DMS53 (cell line): ENCODE results near the gene DNAJB6.

ENCODE experiments used
- DNase-seq: peaks from one replicate; lab custom pipeline; 2025; lab: John Stamatoyannopoulos, UW

The DNAJB6 gene

DNA sequence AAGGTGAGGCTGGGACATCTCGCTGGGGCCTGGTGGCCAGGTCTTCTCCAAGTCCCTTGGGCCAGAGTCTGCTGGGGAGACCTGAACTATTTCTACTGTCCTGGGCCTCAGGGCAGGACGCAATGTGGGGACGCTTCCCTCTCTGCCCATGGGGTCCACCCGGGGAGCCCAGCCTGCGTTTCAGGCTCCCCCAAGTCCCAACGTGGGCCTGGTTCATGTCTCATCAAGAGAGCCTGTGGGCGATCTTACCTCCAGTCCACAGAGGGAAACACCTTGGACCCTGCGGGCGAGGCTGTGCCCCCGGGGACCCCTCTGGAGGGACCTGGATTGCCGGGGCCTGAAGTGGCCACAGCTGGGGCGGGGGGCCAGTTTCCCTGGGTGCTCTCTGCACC lies 91.7 kb downstream of the DNAJB6 start:
- DNase-seq = no peak

DNA sequence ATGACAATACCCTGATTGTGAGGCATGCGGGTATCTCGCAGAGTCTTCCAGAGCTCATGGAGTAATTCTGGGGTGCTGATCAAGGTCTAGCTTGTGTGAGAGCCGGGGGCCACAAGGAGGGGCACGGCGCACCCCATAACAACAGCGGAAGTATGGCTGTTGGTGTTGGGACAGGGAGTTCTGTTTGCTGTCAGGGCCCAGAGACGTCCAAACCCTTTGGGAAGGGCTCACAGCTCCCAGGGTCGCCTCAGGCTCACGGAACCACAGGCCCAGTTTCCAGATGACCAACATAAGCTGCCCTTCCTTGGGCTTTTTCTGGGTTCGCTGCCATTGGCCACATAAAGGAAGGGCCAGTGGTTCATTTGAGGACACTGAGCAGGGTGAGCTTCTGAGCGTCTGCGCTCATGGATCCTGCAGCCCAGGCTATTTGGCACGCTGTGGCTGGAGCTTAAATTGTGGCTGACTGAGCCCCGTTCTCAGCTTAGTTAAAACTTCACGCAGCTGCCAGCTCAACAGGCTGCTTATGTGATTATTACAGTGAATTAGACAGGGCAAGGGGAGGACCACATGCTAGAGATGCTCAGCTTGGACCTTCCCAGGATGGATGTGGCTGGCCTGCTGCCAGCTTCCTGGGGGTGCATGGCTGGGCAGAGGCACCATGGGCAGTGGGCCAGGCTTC lies 92.3 kb downstream of the DNAJB6 start:
- no peak for DNase-seq

- no peak for DNase-seq
These were observed 92.9 kb downstream of the DNAJB6 start for GRCh38 chr7:157429680-157430224.

DNA sequence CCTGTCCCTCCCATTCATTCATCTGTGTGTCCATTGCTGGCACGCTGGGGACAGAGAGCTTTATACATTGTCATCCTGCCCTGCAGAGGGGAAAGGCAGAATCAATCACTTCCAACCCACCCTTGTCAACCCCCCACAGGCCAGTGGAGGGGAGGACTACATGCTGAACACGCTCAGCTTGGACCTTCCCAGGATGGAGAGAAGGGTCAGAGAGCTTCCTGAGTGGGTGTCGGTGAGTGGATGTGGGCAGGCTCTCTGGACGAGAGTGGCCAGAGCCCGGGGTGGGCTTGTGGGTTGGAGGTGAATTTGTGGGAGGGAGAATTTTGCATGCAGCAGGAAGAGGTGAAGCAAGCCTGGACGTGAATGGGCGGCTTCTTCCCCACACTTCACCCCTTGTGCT lies 93.9 kb downstream of the DNAJB6 start:
- no peak for DNase-seq

- DNase-seq = peak; percentile 83
These were observed 94.6 kb downstream of the DNAJB6 start for GRCh38 chr7:157431173-157431950.

GRCh38 chr7:157431951-157432540 lies 95.2 kb downstream of the DNAJB6 start:
- peak; percentile 79 for DNase-seq

DNA sequence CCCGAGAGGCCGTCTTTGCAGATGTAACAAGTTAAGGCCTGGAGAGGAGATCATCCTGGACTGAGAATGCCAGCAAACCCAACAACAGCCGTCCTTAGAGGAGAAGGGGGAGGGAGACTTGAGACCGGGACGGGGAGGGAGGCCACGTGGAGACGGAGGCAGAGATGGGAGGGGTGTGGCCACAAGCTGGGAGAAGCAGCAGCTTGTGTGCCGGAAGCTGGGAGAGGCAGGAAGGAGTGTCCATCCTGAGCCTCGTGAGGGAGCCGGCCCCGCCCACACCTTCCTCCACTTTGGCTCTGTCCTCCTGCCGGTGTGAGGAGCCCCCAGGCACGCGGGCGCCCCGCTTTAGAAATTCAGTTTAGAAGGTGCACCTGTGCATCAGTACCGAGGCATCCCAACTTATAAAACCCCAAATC lies 95.7 kb downstream of the DNAJB6 start:
- peak; percentile 98 for DNase-seq

GRCh38 chr7:157432957-157433576 lies 96.3 kb downstream of the DNAJB6 start:
- DNase-seq = peak; percentile 88

DNA sequence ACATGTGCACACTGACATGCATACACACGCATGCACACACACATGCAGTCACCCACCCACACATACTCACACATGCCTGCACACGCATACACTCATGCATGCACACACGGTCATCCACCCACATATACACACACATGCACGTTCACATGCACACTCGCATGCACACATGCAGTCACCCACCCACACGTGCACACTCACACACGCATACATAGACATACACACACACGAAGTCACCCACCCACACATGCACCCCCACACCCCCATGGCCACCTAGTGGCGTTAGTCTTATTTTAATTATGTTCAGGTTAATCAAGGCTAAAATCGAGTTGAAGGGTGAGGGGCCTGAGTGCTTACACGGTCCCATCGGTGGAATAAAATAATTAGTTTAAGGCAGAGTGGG lies 96.8 kb downstream of the DNAJB6 start:
- no peak for DNase-seq

- DNase-seq = no peak
These were observed 97.4 kb downstream of the DNAJB6 start for GRCh38 chr7:157434231-157434630.

GRCh38 chr7:157434701-157435100 lies 97.9 kb downstream of the DNAJB6 start:
- no peak for DNase-seq

DNA sequence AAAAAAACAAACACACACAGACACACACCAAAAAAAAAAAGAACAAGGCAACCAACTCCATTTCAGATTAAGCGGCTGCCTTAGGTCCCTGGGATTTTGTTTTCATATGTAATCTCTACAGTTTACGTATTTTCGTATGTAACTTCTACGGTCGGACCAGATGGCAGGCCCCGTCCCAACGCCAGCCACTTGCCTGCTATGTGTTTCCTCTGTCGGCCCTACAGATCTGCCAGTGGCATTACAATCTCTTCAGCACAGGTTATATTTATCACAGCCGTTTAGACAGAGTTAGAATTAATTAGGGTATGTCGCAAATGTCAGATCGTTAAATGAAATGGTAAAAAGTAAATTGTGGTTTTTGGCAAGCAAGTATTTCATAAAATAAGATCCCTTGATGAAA lies 99.3 kb downstream of the DNAJB6 start:
- DNase-seq = no peak

DNA sequence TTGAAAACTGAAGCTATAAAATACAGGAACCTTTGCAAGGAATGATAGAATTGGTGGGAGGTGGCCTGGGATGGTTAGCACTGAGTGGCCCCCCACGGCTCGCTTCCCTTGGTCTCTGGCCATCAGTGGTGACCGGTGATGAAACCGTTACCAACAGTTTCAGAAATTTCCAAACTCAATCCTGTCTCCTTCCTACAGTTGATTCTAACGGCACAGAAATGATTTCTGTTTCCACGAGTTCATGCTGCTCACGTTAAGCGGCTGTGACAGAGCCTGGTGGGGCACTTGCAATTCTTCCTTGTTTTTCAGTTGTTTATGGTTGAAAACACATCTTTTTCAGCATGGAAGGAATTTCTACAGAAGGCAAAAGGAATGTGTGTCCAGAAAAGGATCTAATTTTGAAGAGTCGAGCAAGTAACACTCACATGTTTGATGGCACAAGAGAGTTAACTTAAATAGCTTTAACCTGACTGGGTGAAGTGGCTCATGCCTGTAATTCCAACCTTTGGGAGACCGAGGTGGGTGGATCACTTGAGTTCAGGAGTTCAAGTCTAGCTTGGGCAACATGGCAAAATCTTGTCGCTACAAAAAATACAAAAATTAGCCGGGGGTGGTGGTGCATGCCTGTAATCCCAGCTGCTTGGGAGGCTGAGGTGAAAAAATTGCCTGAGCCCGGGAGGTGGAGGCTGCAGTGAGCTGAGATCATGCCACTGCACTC lies 100.1 kb downstream of the DNAJB6 start:
- DNase-seq = no peak

DNA sequence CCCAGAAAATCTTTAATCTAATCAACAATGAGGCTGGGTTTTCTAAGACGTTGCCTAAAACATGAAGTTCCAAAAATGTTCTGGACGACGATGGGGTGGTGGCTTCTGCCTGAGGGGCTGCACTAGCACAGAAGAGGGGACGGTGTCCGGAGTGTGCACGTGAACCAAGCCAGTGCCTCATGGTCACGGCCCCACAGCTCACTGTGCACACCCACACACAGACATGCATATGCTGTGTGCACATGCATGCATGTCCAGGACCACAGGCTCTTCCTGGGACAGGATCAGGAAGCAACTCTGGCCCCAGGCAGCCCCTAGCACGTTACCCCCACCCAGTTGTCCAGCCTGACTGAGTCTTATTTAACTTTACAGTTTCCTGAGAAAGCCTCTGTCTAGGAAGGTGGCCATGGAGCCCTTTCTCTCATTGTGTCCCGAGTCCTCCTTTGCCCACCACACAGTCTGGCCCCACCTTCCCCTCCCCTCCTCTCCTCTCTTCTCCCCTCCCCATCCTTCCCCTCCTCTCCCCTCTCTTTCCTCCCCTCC lies 100.8 kb downstream of the DNAJB6 start:
- DNase-seq = no peak

DNA sequence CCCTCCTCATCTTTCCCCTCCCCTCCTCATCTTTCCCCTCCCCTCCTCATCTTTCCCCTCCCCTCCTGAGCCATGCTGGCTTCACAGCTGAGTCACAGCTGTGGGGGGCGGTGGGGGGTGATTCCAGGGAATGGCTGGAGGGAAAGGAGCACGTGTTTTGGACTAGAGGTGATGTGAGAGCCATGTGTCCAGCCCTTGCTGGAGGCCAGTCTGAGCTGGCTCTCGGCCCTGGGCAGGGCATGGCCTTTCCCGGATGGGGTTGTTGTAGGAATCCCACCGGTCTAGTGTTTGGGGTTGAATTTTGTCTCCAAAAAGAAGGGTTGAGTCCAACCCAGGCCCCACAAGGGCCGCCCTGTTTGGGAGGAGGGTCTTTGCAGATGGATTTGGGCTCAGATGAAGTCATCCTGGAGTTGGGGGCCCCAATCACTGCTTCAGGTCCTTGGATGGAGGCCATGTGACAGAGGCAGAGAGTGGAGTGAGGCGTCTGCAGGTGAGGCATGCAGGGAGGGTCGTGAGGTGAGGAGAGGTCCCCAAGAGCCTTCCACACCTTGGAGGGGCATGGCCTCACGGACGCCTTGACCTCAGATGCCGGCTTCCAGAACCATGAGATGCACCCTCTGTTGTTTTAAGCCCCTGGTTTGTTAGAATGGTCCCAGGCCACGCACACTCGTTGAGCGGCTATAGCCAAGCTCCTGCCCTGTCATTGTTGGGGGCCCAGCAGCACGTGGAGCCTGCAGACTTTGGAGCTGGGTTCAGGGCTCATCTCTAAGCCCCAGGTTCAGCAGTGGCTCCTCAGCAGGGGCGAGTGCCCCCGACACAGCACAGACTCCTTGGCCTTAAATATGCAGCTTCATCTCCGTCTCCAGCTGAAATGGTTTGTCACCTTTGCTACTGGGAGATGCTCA lies 101.6 kb downstream of the DNAJB6 start:
- no peak for DNase-seq

DNA sequence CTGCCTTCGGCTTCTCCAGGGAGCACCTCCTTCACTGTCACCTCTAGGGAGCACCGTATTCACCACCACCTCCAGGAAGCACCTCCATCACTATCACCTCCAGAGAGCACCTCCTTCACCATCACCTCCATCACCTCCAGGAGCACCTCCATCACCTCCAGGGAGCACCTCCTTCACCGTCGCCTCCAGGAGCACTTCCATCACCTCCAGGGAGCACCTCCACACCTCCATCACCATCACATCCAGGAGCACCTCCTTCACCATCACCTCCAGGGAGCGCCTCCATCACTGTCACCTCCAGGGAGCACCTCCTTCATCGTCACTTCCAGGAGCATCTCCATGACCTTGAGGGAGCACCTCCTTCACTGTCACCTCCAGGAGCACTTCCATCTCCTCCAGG lies 102.3 kb downstream of the DNAJB6 start:
- no peak for DNase-seq

GRCh38 chr7:157439761-157440160 lies 103.0 kb downstream of the DNAJB6 start:
- DNase-seq = no peak

- no peak for DNase-seq
These were observed 103.7 kb downstream of the DNAJB6 start for GRCh38 chr7:157440346-157441022.

DNA sequence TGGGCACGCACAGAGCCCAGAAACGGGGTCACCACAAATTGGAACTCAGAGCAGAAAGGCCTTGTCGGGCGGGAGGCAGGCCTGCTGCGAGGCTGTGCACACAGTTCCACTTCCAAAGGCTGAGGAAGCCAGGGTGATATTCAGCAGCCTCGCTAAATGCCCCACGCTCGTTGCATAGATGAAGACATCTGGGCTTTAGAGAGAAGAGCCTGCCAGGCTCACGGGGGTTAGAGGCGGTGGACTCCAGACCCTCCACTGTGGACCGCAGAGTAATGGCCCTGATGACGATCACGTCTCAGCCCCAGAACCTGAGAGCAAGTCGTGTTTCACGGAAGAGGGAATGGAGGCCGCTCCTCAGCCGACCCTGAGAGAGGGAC lies 104.2 kb downstream of the DNAJB6 start:
- DNase-seq = no peak

DNA sequence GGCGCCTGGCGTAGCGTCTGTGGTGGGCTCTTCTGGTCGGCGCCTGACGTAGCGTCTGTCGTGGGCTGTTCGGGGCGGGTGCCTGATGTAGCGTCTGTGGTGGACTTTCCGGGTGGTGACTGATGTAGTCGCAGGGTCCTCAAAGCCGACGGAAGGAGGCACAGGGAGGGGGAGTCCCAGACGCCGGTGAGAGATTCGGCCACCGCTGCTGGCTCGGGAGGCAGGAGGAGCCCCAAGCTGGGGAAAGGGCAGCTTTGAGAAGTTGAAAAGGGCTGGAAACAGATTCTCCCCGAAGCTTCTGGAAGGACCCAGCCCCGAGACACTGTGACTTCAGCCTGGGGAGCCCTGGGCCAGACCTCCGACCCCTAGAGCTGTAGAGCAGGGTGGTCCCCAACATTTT lies 105.7 kb downstream of the DNAJB6 start:
- DNase-seq = no peak
